GM04504 (cell line): ENCODE data around the gene LCE5A.
"Not testable (repeated sequence)": the region's sequence is repeated elsewhere in the genome, so short reads cannot be mapped to it uniquely, and the experiment has no call there.

ENCODE experiments used
- DNase-seq: peaks from one replicate; pipeline ENCODE4 v3.0.0-alpha.2; 2012; ENCODE audit warnings: low read depth

LCE5A gene, protein sequence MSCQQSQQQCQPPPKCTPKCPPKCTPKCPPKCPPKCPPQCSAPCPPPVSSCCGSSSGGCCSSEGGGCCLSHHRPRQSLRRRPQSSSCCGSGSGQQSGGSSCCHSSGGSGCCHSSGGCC

DNA sequence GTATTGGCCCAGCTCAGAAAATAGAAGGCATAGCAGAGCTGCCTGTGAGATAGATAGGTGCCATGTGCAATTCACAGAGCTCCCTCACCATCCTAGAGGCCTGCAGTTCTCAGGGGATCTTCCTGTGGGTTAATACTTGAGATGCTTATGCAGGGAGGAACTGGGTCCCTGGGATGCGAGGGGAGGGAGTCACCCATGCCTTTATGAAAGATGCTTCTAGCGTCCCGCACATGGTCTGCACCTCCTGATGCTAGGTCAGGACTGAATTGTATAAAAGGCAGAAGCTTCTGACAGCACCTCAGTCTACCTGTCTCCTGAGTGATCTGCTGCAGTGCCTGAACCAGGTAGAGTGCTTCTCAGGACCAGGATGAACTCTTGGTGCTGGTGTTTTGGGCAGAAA lies at the start of gene LCE5A:
TSS of gene LCE5A (plus strand) at position 301 of the 400 bp plus-strand sequence. CDS start 732 bp downstream, outside the sequence.
- DNase-seq: no peak

DNA sequence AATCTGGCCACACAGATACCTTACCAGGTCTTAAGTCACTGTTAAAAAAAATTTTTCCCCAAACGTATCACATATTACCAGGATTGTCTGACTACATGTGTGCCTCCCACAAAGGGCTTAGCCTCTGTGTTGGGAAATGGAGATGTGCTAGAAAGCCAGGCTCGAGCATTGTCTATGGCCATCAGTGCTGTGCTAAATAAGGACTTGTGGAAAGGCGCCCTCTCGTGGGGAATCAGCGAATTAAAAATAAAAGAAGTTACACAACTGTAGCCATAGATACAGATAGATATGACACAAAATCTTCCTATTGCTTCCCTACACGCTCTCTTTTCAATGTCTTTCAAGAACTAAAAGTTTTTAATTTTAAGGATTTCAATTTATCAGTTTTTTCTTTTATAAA lies 49.1 kb upstream of the LCE5A start:
- DNase-seq: peak; percentile 24

DNA sequence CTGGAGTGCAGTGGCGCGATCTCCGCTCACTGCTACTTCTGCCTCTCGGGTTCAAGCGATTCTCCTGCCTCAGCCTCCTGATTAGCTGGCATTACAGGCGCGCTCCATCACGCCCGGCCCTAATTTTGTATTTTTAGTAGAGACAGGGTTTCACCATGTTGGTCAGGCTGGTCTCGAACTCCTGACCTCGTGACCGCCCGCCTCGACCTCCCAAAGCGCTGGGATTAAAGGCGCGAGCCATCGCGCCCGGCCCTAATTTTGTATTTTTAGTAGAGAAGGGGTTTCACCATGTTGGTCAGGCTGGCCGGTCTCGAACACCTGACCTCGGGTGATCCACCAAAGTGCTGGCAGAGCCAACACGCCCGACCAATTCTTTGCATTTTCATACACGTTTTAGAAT lies 48.0 kb upstream of the LCE5A start:
- no peak for DNase-seq

DNA sequence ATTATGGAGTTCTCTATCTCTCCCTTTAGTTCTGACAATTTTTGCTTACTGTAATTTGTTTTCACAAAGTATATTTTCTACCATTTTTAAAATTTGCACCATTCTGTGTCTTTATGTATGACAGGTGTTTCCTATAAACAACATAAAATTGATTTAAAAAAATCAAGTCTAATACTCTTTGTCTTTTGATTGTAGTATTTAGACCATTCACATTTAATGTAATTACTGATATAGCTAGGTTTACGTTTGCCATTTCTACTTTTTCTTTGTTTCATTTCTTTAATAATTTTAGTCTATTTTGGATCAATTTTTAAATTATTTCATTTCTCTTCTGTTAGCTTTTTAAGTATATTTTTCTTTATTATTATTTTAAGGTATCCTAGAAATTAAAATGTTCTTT lies 44.4 kb upstream of the LCE5A start:
- no peak for DNase-seq

DNA sequence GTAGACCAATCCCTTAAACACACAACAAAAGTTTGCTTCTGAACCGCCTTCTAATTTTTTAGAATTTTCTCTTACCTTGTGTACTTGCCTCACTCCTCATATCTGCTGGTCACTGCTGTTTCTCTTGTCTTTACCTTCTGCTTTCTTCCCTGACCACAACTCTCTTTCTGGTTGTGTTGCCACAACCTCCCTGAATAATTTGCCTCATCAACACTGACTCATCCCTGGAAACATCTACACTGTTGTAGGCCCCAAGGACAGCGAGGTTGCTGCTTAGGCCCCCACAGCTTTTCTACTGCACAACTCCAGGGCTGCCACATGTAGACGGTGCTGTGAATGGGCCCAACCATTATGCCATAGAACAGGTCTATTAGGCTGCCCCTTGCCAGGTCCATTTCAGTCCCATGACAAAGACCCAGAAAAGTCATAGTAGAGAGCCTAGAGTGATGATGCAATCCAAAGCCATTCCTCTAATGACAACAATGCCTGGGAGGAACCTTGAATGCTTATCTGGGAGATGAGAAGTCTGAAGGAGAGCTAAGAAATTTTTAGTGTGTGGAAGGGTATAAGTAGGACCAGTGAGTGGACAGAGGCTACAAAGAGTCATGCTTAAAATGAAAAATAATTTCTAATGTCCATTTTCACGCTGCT lies 36.6 kb upstream of the LCE5A start:
- DNase-seq: no peak

DNA sequence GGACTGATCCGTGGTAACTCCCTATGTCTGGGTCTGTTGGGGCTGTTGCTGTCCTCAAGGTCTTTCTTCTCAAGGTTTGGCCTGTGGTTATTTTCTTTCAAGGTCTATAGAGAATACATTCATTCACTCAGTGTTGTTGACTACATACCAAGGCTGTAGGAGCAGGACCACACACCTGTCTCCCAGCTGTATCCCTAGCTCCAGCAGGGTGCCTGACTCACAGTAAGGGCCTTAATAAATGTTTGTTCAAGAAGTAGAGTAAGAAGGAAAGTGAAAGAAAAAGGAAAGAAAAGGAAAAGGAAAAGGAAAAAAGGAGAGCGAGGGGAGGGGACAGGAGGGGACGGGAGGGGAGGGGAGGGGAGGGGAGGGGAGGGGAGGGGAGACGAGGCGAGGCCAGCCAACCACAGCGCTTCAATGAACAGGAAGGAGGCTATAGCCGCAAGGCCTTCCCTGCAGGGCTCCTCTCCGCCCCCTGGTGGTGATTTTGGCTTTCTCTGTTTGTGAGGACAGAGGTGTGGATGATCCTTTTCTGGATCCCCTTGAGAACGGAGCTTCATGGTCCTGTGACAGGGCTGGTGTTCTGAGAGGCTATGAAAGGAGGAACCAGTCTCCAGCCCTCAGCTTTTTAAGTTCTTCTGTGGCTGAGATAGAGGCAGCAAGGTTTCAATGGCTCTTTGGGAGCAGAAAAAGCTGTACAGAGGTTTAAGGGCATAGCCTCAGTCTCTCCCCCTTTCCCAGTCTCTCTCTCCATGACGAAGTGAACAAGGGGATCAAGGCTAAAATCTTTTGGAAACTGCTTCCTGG lies 30.6 kb upstream of the LCE5A start:
- DNase-seq: no peak

DNA sequence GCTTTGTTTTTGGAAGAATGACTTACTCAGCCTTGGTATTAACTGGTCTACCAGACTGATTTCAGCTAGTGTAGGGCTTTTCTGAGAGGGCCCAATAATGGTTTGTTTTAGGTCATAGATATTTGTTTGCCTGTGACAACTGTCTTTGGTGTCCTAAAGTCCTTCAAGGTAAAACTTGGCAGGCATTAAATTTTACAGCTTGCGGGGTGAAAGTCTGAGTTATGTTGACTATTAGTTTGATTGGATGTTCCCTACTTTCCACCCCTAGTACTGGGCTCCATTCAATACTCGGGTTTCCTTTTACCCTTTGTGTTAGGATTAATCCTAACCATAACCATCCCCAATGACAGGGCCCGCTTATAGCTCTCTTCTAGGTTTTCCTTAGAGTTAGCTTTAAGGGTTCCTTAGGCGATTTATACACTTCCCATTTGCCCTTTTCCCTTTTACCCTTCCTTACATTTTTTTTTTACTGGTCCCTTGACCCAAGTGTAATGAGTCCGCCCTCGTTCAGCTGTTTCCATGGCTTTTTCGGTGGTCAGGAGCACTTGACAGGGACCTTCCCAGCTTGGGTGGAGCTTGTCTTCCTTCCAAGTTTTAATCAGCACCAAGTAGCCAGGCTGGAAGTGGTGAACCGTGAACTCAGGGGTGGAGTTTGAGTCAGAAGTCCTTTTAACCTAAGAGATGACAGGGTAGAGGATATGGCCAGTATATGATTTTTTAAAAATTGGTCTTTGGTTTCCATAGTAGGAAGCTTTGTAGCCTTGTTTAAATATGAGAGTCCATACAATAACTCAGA lies 28.5 kb upstream of the LCE5A start:
- DNase-seq: no peak

DNA sequence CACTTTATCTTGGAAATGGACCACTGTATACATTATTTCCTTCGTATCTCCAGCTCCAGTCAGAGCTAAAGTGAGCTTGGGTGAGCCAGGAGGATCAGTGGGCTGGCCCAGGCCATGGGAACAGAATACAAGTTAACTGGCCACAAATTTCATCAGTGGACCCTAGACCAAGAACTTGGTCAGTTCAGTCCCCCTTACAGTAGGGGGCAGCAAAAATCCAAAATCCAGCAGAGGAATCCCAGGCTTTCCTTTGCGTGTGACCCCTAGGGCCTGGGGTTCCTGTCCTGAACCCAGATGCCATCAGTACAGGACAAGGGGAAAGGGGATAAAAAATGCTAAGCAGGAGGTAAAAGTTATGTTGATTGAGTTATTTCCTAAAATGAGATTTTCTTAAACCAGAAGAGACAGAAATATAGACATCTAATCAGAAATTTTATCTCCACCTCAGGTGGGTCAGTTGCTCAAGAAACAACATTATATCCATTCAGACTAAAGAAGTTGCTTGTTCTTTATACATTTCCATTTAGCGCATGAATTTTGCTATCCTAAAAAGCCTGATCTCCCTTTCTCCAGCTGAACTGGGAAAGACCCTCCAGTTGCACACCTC lies 24.1 kb upstream of the LCE5A start:
- no peak for DNase-seq

DNA sequence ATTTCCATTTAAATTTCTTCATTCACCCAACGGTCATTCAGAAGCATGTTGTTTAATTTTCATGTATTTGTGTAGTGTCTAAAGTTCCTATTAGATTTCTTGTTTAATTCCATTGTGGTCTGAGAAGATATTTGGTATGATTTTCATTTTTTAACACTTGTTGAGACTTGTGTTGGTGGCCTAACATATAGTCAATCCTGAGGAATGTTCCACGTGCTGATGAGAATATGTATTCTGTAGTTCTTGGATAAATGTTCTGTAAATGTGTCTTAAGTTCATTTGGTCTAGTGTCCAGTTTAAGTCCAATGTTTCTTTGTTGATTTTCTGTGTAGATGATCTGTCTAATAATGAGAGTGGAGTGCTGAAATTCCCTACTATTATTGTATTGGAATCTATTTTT lies 22.7 kb upstream of the LCE5A start:
- no peak for DNase-seq

DNA sequence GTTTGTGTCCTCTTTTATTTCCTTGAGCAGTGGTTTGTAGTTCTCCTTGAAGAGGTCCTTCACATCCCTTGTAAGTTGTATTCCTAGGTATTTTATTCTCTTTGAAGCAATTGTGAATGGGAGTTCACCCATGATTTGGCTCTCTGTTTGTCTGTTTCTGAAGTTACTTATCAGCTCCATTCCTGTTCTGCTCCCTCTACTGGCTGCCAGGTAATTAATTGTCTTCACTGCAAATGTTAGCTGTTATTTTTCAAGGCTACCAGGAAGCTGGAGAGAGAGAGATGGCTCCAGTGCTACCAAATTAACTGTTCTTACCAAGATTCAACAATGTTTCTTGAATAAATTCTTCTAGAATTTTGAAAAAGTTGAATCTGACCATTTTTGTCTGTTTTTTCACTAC lies 19.1 kb upstream of the LCE5A start:
- not testable (repeated sequence) for DNase-seq

DNA sequence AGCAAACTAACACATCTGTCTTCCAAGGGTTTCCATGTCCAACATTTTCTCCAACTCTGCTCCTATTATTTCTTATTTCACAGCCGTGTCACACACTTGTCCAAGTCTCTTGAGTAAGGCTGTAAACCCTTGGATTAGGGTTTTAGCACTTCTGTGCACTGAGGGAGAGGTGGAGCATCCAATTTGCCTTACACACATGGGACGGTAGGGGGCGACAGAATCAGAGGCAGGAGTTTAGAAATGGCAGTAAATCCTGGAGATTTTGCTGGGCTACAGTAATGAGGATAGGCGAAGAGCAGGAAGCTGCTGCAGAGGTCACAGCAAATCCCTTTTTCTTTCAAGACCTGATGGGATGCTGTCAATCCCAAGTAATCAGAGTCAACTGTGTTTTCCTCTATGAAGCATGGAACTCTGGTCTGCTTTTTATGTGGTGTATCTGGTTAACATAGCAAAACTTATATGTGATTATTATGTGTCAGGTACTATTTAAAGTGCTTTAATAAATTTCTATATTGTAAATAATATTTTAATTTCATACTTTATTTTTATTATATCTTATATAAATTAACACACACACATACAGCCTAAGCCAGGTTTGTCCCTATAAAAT lies 15.4 kb upstream of the LCE5A start:
- DNase-seq: no peak

DNA sequence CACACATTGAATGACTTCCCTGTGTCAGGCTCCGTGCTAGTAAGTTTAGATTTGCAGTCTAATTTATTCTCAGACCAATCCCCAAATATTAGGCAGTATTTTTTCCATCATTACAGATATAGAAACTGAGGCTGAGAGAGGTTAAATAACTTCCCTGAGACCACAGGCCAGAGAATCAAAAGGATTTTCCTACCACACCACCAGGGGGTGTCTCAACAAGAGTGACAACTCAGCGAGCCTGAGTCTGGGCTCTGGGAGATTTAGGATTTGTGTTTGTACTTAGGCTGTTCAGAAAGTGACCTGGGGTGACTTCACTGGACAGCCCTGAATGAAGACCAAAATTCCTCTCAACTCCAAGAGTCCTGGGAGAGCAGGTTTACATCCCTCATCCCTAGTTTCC lies 13.3 kb upstream of the LCE5A start:
- no peak for DNase-seq

DNA sequence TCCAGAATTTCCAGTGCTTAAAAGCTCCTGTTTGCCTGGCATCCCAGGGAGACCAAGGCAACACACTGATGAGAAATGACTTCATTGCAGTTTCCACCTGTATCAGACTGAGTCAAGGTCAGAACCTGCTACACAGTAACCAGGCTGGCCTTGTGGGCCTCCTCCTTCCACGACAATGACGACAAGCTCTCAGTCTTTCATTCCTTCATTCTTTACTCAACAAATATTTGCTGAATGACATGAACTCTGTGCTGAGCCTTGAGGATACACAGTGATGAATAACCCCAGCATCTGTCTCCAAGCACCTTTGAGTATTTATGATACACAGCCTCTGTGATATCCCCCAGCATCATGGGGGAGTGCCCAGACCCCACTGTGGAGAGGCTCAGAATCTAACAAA lies 8.9 kb upstream of the LCE5A start:
- no peak for DNase-seq

DNA sequence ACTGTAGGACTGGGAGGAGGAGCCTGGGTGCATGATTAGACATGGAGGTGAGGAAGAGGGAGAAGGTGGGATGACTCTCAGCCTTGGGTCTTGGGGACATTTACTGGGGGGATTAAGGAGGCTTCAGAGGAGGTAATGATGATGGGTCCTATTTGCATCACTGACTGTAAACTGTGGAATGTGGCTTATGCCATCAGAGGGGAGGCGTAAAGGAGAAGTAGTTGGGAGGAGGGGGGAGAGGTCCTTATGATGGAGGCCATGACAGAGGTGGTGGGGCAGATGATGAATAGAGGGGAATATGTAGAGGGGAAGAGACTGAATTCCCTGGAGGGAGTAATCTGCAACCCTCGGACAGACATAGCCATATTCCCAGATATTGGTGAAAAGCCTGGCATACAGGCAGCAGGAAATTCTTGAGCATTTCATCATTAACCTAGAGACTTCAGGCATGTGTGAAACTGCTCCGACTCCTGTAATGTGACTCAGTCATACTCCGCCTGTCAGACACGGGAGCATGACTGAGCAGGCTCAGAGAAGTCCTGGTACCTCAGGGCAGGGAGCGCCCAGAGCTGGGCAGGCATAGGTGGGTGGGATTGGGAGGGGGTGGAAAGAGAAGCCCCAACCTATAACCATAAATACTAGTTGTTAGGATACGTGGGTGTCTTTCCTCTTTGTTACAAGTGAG lies 8.0 kb upstream of the LCE5A start:
- DNase-seq: peak; percentile 3

DNA sequence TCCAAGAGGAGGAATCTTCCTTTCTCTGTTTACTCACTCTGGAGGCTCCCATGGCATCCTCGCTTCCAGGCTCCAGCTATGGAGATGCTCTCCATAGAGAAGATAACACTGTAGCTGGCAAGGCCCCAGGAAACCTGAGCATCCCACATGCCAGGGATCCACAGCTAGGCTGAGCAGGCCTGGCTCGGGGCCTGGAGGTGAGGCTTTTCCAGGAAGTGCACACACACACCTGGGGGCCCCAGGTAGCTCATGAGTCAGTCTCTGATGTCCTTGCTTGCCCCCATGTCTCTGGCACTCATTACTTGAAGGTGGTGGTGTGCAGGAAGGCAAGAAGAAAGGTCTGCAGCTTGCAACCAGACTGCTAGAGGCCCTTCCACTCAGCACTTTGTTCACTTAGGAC lies 5.5 kb upstream of the LCE5A start:
- DNase-seq: no peak

DNA sequence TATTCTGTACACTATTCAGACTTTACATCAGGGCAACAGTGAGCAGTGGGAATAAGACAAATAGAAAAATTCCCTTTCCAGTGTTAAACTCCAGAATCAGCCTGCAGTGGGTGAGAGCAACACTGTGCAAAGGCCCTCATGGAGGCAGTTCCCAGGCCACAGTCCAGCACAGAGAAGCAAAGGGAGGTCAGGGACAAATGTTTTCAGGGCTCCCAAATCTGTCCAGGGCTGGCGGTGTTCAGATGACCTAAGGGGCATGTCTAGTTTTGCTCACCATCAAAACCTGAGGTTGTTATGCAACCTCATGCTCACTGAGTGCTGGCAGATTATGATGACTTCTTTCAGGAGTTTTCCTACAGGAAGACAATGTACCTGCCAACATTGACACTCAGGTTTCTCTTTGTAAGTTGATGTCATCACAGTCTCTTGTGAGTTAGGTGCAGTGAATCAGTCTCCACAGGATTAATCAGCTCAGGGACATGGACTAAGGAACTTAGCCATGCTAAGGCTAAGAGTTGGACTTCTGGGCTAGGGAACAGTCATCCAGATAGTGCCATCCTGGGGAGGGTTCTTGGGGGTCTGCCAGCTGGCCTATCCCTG lies 3.6 kb upstream of the LCE5A start:
- DNase-seq: no peak

DNA sequence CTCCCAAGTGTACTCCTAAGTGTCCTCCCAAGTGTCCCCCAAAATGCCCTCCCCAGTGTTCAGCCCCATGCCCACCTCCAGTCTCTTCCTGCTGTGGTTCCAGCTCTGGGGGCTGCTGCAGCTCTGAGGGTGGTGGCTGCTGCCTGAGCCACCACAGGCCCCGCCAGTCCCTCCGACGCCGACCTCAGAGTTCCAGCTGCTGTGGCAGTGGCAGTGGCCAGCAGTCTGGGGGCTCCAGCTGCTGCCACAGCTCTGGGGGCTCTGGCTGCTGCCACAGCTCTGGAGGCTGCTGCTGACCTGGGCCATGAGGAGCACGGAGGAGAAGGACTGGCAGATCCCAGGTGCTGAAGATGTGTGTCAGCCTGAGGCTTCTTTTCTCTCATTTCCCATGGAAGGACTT lies 993 bp downstream of the LCE5A start:
- DNase-seq: no peak

DNA sequence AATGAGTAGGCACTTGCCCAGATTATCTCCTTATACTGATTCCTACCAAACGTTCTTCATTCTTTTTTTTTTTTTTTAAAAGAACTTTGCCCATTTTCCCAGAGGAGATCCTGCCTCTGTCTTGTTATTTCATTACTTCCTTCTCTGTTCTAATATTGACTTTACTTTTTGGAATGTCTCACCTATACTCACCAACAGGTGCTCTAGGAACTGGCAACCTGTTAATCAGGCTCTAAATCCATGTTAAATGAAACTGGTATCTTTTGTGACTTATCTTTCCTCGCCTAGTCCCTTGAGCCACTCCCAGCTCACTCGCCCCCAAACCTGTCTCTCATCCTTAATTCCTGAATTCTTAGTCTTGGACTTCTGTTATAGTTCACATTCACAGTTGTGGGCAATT lies 2.5 kb downstream of the LCE5A start:
- DNase-seq: no peak

DNA sequence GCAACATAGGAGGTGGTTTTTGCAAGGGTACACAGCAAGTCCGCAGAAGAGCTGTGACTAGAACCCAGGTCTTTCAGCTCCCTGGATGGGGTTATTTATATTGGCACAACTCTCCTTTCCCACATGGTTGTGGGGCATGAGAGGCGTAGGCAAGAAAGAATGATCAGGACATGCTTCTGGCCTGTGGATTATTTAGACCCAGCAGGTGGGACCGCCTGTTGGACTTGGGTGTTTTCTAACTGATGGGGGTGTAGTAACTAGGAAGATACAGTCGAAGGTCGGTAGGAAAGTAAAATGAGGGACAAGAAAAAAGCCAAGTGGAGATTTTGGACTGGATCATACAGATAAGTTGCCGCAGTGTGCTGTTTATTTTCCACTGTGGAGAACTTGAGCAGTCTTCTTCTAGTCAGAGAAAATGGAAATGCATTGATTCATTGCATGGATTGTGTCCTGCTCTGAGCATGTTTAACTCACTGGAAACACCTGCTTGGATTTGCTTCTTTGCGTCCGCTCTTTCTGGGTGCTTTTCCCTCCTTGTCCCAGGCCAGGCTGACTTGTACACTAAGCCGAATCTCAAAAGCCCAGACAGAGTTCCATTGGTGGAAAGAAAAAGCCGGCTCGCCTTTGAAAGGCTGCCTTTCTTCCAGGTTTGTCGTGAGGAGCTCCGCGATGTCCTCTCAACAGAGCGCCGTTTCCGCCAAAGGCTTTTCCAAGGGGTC lies 4.3 kb downstream of the LCE5A start:
- no peak for DNase-seq

DNA sequence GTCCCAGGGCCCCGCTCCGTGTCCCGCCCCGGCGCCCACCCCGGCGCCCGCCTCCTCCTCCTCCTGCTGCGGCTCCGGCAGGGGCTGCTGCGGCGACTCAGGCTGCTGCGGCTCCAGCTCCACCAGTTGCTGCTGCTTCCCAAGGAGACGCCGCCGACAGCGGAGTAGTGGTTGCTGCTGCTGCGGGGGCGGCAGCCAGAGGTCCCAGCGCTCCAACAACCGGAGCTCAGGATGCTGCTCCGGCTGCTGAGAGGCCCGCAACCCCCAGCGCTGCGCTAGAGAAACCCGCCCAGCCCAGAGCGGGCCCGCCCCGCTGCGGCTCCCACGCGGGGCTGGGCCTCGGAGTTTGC lies 4.8 kb downstream of the LCE5A start:
- DNase-seq: no peak
